SU-DHL-6 (cell line): ENCODE measurements around the gene MAG.

Experiments used
- H2AFZ ChIP-seq: fragments of 200-600 bp; sonication (generic); 2 replicates; pipeline ENCODE4 v1.6.1; 2014; ENCODE audit warnings: low read depth, mild to moderate bottlenecking, moderate library complexity, mixed read lengths, antibody characterized with exemption, low read length; ENCODE audit not compliant: severe bottlenecking
- H3F3A ChIP-seq: fragments of 200-600 bp; shearing (Covaris generic); 2 replicates; pipeline ENCODE4 v1.6.0; 2016; ENCODE audit warnings: antibody characterized with exemption, mild to moderate bottlenecking; ENCODE audit not compliant: insufficient read depth
- H3K27ac ChIP-seq: fragments of 200-600 bp; sonication (generic); 2 replicates; pipeline ENCODE4 v1.5.1; 2016; ENCODE audit warnings: low read depth, mild to moderate bottlenecking, low read length, moderate library complexity, mixed read lengths
- H3K27me3 ChIP-seq: fragments of 200-600 bp; sonication (generic), shearing (Covaris generic); 2 replicates; pipeline ENCODE4 v1.6.0; 2014; ENCODE audit warnings: mild to moderate bottlenecking, low read length
- H3K36me3 ChIP-seq: fragments of 200-600 bp; sonication (generic); 2 replicates; pipeline ENCODE4 v1.6.1; 2014; ENCODE audit warnings: mild to moderate bottlenecking, low read length, mixed read lengths
- H3K4me2 ChIP-seq: fragments of 300-600, 200-600 bp; shearing (Covaris generic), sonication (generic); 2 replicates; pipeline ENCODE4 v1.6.0; 2014; ENCODE audit warnings: low read length, low read depth, mild to moderate bottlenecking; ENCODE audit not compliant: poor library complexity, severe bottlenecking
- H3K4me3 ChIP-seq: fragments of 200-600 bp; sonication (generic); 2 replicates; pipeline ENCODE4 v1.5.1; 2014; ENCODE audit warnings: antibody characterized with exemption, low read length, mild to moderate bottlenecking, mixed read lengths; ENCODE audit not compliant: insufficient read depth, poor library complexity, severe bottlenecking
- H3K79me2 ChIP-seq: fragments of 200-600 bp; sonication (generic); 2 replicates; pipeline ENCODE4 v1.6.1; 2014; ENCODE audit warnings: mild to moderate bottlenecking, low read length, moderate library complexity; ENCODE audit not compliant: insufficient read depth
- H3K9ac ChIP-seq: fragments of 200-600 bp; sonication (generic); 2 replicates; pipeline ENCODE4 v1.7.0; 2014; ENCODE audit warnings: mild to moderate bottlenecking, low read length
- H3K9me2 ChIP-seq: fragments of 200-600 bp; sonication (generic); replicated peaks from 2 replicates; pipeline ENCODE4 v1.6.1; 2014; ENCODE audit warnings: low read length; ENCODE audit not compliant: insufficient read depth
- H3K9me3 ChIP-seq: fragments of 200-600 bp; sonication (generic); 2 replicates; pipeline ENCODE4 v1.6.1; 2014; ENCODE audit warnings: low read length, mixed read lengths; ENCODE audit not compliant: insufficient read depth
- H4K20me1 ChIP-seq: fragments of 200-600 bp; sonication (generic); 2 replicates; pipeline ENCODE4 v1.6.1; 2014; ENCODE audit warnings: low read depth, mild to moderate bottlenecking, antibody characterized with exemption, low read length, moderate library complexity, mixed read lengths
- EZH2phosphoT487 ChIP-seq: fragments of 200-600 bp; sonication (generic), shearing (Covaris generic); conservative IDR thresholded peaks from 2 replicates; pipeline ENCODE4 v1.6.1; 2018; ENCODE audit warnings: mild to moderate bottlenecking, antibody characterized with exemption, low read length, moderate library complexity, mixed read lengths
- TF ChIP-seq, protein P1 (sequence below): fragments of 200-600 bp; sonication (generic); IDR thresholded peaks from one replicate; pipeline ENCODE4 v1.5.1; 2017; ENCODE audit warnings: antibody characterized with exemption, mild to moderate bottlenecking, low read length, moderate library complexity; ENCODE audit not compliant: insufficient read depth, poor library complexity, severe bottlenecking

Gene MAG, protein sequence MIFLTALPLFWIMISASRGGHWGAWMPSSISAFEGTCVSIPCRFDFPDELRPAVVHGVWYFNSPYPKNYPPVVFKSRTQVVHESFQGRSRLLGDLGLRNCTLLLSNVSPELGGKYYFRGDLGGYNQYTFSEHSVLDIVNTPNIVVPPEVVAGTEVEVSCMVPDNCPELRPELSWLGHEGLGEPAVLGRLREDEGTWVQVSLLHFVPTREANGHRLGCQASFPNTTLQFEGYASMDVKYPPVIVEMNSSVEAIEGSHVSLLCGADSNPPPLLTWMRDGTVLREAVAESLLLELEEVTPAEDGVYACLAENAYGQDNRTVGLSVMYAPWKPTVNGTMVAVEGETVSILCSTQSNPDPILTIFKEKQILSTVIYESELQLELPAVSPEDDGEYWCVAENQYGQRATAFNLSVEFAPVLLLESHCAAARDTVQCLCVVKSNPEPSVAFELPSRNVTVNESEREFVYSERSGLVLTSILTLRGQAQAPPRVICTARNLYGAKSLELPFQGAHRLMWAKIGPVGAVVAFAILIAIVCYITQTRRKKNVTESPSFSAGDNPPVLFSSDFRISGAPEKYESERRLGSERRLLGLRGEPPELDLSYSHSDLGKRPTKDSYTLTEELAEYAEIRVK

DNA sequence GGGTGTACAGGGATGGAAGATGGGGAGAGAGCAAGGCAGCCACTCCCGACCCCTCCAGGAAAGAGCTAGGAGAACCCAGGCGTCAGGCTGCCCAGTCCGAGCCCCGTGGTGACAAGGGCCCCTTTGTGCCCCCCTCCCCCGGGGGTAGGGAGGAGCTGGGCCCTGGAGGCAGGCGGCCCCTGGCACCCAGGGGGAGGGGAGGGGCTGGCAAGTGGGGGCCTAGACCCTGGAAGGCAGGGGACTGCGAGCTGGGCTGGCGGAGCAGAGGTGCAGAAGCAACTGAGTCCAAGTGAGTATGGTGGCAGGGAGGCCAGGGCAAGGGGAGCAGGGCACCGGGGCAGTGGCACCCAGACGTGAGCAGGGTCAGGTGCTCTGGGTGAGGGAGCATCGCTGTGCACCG, at the start of gene MAG:
Gene MAG (plus strand): TSS at position 246 of the 400 bp plus-strand sequence. CDS start 3,248 bp downstream, outside the sequence.
- no peak within 1 kb of the TSS for H3K27ac ChIP-seq
- no peak within 1 kb of the TSS for H3K4me2 ChIP-seq
- no peak for TF ChIP-seq EZH2phosphoT487
- TF ChIP-seq, protein P1, sequence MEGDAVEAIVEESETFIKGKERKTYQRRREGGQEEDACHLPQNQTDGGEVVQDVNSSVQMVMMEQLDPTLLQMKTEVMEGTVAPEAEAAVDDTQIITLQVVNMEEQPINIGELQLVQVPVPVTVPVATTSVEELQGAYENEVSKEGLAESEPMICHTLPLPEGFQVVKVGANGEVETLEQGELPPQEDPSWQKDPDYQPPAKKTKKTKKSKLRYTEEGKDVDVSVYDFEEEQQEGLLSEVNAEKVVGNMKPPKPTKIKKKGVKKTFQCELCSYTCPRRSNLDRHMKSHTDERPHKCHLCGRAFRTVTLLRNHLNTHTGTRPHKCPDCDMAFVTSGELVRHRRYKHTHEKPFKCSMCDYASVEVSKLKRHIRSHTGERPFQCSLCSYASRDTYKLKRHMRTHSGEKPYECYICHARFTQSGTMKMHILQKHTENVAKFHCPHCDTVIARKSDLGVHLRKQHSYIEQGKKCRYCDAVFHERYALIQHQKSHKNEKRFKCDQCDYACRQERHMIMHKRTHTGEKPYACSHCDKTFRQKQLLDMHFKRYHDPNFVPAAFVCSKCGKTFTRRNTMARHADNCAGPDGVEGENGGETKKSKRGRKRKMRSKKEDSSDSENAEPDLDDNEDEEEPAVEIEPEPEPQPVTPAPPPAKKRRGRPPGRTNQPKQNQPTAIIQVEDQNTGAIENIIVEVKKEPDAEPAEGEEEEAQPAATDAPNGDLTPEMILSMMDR, result no peak
- H3K4me3 ChIP-seq, result no peak within 1 kb of the TSS
- no peak within 1 kb of the TSS for H3K9ac ChIP-seq
- H4K20me1 ChIP-seq, result no peaks in the 10 kb centered on the region
- no peaks in the 10 kb centered on the region for H3K79me2 ChIP-seq
- peaks cover 28% of the 10 kb centered on the region for H3F3A ChIP-seq
- no peaks in the 10 kb centered on the region for H3K36me3 ChIP-seq
- H3K9me3 ChIP-seq, result no peaks in the 10 kb centered on the region
- no peaks in the 10 kb centered on the region for H3K9me2 ChIP-seq
- H3K27me3 ChIP-seq, result no peaks in the 10 kb centered on the region
- H2AFZ ChIP-seq, result no peak within 1 kb of the TSS

DNA sequence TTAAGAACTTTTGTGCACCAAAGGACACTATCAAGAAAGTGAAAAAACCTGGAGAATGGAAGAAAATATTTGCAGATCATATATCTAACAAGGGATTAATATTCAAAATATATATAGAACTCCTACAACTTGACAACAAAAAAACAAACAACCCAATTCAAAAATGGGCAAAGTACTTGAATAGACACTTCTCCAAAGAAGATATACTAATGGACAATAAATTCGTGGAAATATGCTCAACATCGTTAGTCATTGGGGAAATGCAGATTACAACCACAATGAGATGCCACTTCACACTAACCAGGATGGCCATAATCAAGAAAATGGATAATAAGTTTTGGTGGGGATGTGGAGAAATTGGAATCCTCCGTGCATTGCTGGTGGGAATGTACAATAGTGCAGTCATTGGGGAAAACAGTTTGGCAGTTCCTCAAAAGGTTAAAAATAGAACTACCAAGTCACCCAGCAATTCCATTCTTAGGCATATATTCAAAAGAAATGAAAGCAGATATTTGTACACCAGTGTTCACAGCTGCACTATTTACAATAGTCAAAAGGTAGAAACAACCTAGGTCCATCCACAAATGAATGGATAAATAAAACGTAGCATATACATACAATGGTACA, 45.4 kb upstream of the MAG start:
- Histone ChIP-seq H3F3A (peaks cover 16% of the 10 kb centered on the region), H3K4me3 (no peak overlapping the region), H3K79me2 (peaks cover 16% of the 10 kb centered on the region; the same call in 1 of the 2 replicates), H3K9me2 (no peaks in the 10 kb centered on the region), H4K20me1 (no peaks in the 10 kb centered on the region), H3K9ac (no peak overlapping the region), H3K4me2 (no peak overlapping the region), H3K27ac (no peak overlapping the region), H3K36me3 (no peaks in the 10 kb centered on the region), H2AFZ (no peak overlapping the region), H3K9me3 (no peaks in the 10 kb centered on the region), H3K27me3 (no peaks in the 10 kb centered on the region)
- TF ChIP-seq EZH2phosphoT487, result no peak

DNA sequence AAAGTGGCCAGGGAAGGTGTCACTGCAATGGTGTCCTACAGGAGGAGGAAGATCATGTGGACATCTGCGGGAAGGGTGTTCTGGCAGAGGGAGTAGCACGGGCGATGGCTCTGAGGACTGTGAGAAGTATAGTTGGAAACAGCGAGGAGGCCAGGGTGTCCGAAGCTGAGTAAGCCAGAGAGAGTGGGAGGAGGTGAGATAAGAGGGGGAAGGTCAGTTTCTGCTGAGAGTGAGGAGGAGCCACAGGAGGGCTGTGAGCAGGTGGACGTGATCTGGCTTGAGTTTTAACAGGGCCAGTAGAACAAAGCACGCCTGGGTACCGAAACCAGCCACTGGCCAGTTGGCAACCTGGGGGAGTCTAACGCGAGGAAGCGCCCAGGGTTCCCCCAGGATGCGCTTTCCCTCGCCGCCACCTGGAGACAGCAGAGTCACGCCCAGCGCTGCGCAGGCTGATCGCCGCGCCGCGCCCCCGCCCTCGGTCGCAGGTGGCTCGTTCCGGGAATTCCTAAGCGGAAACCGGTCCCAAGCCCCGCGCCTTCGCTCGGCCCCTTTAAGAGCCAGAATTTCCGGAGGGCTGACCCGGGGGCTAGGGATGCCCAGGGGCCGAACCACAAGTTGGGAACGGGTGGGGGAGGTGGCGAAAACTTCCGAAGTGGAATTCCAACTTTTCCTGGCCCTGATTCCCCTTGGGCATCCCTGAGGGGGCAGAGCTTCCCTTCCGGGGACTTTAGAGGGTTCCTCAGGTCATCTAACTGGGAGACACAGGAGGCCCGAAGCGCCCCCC, 44.2 kb upstream of the MAG start:
- peaks cover 16% of the 10 kb centered on the region for H3F3A ChIP-seq
- H3K79me2 ChIP-seq, result peaks cover 16% of the 10 kb centered on the region; the same call in 1 of the 2 replicates
- no peaks in the 10 kb centered on the region for H4K20me1 ChIP-seq
- H2AFZ ChIP-seq, result peak overlapping the region; percentile 74
- TF ChIP-seq, protein P1, result peak; percentile 19
- TF ChIP-seq EZH2phosphoT487, result no peak
- no peaks in the 10 kb centered on the region for H3K27me3 ChIP-seq
- no peaks in the 10 kb centered on the region for H3K9me2 ChIP-seq
- peak overlapping the region; percentile 79 for H3K27ac ChIP-seq
- peak overlapping the region; percentile 85 for H3K4me3 ChIP-seq
- no peaks in the 10 kb centered on the region for H3K36me3 ChIP-seq
- peak overlapping the region; percentile 59 for H3K4me2 ChIP-seq
- no peaks in the 10 kb centered on the region for H3K9me3 ChIP-seq
- H3K9ac ChIP-seq, result peak overlapping the region; percentile 85
